Measurements from ENCODE around the gene RNF14. TPM values are rescaled to one million over a fixed set of nuclear protein-coding genes. Genes with fewer than 3 reads are reported as not detected.
A peak's percentile ranks its signal among the peaks of the same experiment; 100 is the strongest.

The RNF14 gene
- total and polyA plus RNA-seq, 2 experiments from 2014 or later = 8.9 to 19.0 TPM

- no peaks in the 10 kb centered on the region for H3K27me3 ChIP-seq (ENCODE audit: insufficient read depth)
- Mint-ChIP-seq H3K9me3 (no peaks in the 10 kb centered on the region), H3K27ac (no peak overlapping the region), H3K36me3 (ENCODE audit: low read depth) (no peaks in the 10 kb centered on the region), H3K27me3 (ENCODE audit: insufficient read depth, low read depth, poor library complexity) (peaks cover 3% of the 10 kb centered on the region), H3K4me3 (no peak overlapping the region), H3K4me1 (peaks cover 37% of the 10 kb centered on the region)
- H3K9me2 ChIP-seq (ENCODE audit: insufficient read depth) = no peaks in the 10 kb centered on the region
- peak overlapping the region; percentile 10; the same call in 1 of the 2 replicates for H2AFZ ChIP-seq
- no peaks in the 10 kb centered on the region for H4K20me1 ChIP-seq (replicated peaks; ENCODE audit: insufficient read depth)
- no peak overlapping the region for H3K4me2 ChIP-seq
- DNase-seq (ENCODE audit: low spot score) = peak; percentile 45
- H3F3A ChIP-seq (replicated peaks; ENCODE audit: low read depth) = no peaks in the 10 kb centered on the region
- peak; percentile 29 for ATAC-seq
- no peaks in the 10 kb centered on the region for H3K79me2 ChIP-seq (replicated peaks; ENCODE audit: insufficient read depth)
- no peaks in the 10 kb centered on the region for H3K36me3 ChIP-seq (ENCODE audit: insufficient read depth)
- peaks cover 16% of the 10 kb centered on the region; the same call in 1 of the 2 replicates for H3K4me1 ChIP-seq (ENCODE audit: insufficient read depth)
- TF ChIP-seq ZNF331 (CRISPR knock-in tag; IDR thresholded peaks at IDR 0.05; ENCODE audit: low read depth) (no peak), CTCF (conservative IDR thresholded peaks at IDR 0.05; ENCODE audit: low read depth in 2 of 2) (peak; percentile 37 to 72)
- H3K27ac ChIP-seq (ENCODE audit: low read depth) = no peak overlapping the region
- H3K4me3 ChIP-seq = no peak overlapping the region
Observed at GRCh38 chr5:141960018-141960417, 8.9 kb upstream of the RNF14 start.

GRCh38 chr5:141960449-141961323 is 8.2 kb upstream of the RNF14 start:
- peaks cover 3% of the 10 kb centered on the region for H3K27me3 Mint-ChIP-seq (ENCODE audit: insufficient read depth, low read depth, poor library complexity)
- Histone ChIP-seq H3K27me3 (ENCODE audit: insufficient read depth) (no peaks in the 10 kb centered on the region), H3K36me3 (ENCODE audit: insufficient read depth) (no peaks in the 10 kb centered on the region), H3K4me3 (no peak overlapping the region), H3K79me2 (replicated peaks; ENCODE audit: insufficient read depth) (no peaks in the 10 kb centered on the region), H3K4me2 (no peak overlapping the region), H3K27ac (ENCODE audit: low read depth) (no peak overlapping the region), H3F3A (replicated peaks; ENCODE audit: low read depth) (no peaks in the 10 kb centered on the region), H3K4me1 (ENCODE audit: insufficient read depth) (peaks cover 16% of the 10 kb centered on the region; the same call in 1 of the 2 replicates), H4K20me1 (replicated peaks; ENCODE audit: insufficient read depth) (no peaks in the 10 kb centered on the region), H2AFZ (peak overlapping the region; percentile 10; the same call in 1 of the 2 replicates), H3K9me2 (ENCODE audit: insufficient read depth) (no peaks in the 10 kb centered on the region)
- no peaks in the 10 kb centered on the region for H3K36me3 Mint-ChIP-seq (ENCODE audit: low read depth)
- TF ChIP-seq CTCF (conservative IDR thresholded peaks at IDR 0.05; ENCODE audit: low read depth in 2 of 2) (peak; percentile 97 to 99), ETS1 (IDR thresholded peaks at IDR 0.05) (0 out of 2 replicates have a peak, but pooled peaks have one; percentile 42), EZH2 (IDR thresholded peaks at IDR 0.05; ENCODE audit: low read depth, unreplicated experiment) (no peak)
- H3K4me3 Mint-ChIP-seq = peak overlapping the region; percentile 0; the same call in 2 of the 3 replicates
- DNase-seq (ENCODE audit: low spot score) (peak; percentile 92), ATAC-seq (peak; percentile 93)
- no peaks in the 10 kb centered on the region for H3K9me3 Mint-ChIP-seq
- H3K4me1 Mint-ChIP-seq = peaks cover 37% of the 10 kb centered on the region
- no peak overlapping the region; the same call in 1 of the 2 replicates for H3K27ac Mint-ChIP-seq
